NCI-H748 treated with DMSO at 0.1 percent for 48 hours (cell line): Measurements from ENCODE around the gene HABP4.

Experiments used
- DNase-seq: peaks from one replicate; lab custom pipeline; 2025; lab: John Stamatoyannopoulos, UW

The HABP4 gene

GRCh38 chr9:96522366-96522765, 72.4 kb downstream of the HABP4 start:
- DNase-seq, result no peak

GRCh38 chr9:96523374-96523773, 73.4 kb downstream of the HABP4 start:
- no peak for DNase-seq

DNA sequence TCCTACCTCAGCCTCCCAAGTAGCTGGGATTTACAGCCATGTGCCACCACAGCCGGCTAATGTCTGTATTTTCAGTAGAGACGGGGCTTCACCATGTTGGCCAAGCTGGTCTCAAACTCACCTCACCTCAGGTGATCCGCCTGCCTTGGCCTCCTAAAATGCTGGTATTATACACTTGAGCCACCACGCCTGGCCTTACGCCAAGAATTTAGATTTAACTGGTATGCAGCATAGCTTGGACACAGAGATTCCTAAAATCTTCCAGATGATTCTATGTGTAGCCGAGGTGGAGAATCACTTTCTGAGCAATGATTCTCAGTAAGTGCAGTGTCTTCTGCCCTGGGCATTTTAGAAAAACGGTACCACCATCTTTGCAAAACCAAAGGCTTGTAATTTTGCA, 74.1 kb downstream of the HABP4 start:
- no peak for DNase-seq

- DNase-seq, result no peak
These were observed 74.8 kb downstream of the HABP4 start for GRCh38 chr9:96524764-96525163.

GRCh38 chr9:96532173-96532572, 82.2 kb downstream of the HABP4 start:
- DNase-seq, result no peak

- DNase-seq, result no peak
These were observed 90.1 kb downstream of the HABP4 start for GRCh38 chr9:96540106-96540505.
